ENCODE measurements around the gene TCL1A. TPM values are rescaled to one million over a fixed set of nuclear protein-coding genes. Genes with fewer than 3 reads are reported as not detected.

Gene TCL1A
- total RNA-seq, 1 donor from 2014 or later, result not detected

DNA sequence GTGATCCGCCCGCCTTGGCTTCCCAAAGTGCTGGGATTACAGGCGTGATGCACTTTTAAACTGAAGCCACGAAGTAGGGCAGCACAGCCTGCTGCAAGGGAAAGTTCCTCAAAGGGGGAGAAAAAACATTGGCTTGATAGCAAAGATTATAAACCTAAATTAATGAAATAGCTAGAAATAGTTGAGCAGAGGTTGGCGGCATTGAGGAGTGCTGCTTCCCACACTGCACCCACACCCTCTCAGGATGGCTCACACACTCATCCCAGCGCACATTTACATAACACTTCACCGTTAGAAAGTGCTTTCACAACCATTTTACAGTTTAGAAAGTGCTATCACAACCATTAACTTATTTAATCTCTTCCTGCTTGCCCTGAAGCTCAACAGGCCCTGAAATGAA lies 44.4 kb upstream of the TCL1A start:
- intact Hi-C loops (cut with DNase I), result no loop called here
- no peak for TF ChIP-seq CTCF (IDR thresholded peaks at IDR 0.05)
- ATAC-seq, result no peak

GRCh38 chr14:95756751-95757150 lies 42.8 kb upstream of the TCL1A start:
- H3K36me3 ChIP-seq, result no peaks in the 10 kb centered on the region
- no peak overlapping the region for H3K27ac ChIP-seq
- intact Hi-C loops (cut with DNase I), result no loop called here
- H3K9me3 ChIP-seq, result no peaks in the 10 kb centered on the region
- H3K27me3 ChIP-seq (ENCODE audit: low read depth), result peaks cover 5% of the 10 kb centered on the region
- no peak overlapping the region for H3K4me3 ChIP-seq
- no peaks in the 10 kb centered on the region for H3K4me1 ChIP-seq
- no peak for ATAC-seq
- no peak for TF ChIP-seq CTCF (IDR thresholded peaks at IDR 0.05)
- DNase-seq, result no peak

More for the DNA sequence above, 44.4 kb upstream of the TCL1A start:
- no peak overlapping the region for H3K4me3 ChIP-seq
- no peaks in the 10 kb centered on the region for H3K4me1 ChIP-seq
- H3K27me3 ChIP-seq (ENCODE audit: low read depth), result peaks cover 11% of the 10 kb centered on the region
- DNase-seq, result no peak
- H3K36me3 ChIP-seq, result no peaks in the 10 kb centered on the region
- H3K27ac ChIP-seq, result no peak overlapping the region
- H3K9me3 ChIP-seq, result no peaks in the 10 kb centered on the region

GRCh38 chr14:95756127-95756526 lies 42.2 kb upstream of the TCL1A start:
- Histone ChIP-seq H3K4me3 (no peak overlapping the region), H3K27ac (no peak overlapping the region), H3K36me3 (no peaks in the 10 kb centered on the region), H3K4me1 (no peaks in the 10 kb centered on the region), H3K27me3 (ENCODE audit: low read depth) (peaks cover 5% of the 10 kb centered on the region), H3K9me3 (no peaks in the 10 kb centered on the region)
- no peak for TF ChIP-seq CTCF (IDR thresholded peaks at IDR 0.05)
- DNase-seq, result no peak
- intact Hi-C loops (cut with DNase I), result no loop called here
- no peak for ATAC-seq

DNA sequence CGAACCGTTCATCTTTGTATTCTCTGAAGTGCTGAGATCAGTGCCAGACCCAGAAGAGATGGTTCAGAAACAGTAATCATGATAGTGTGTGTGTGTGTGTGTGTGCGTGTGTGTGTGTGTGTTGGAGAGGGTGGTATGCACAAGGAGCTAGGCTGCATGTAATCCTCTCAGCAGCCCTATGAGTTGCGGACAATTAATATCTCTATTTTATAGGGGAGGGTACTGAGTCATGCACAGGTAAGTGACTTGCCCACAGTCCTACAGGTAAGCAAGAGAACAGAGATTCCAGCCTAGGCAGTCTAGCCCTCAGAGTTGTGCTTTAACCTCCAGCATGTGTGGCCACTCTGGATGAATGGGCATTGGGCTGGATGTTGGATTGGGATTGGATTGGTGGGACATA lies 27.9 kb upstream of the TCL1A start:
- TF ChIP-seq CTCF (IDR thresholded peaks at IDR 0.05), result no peak
- intact Hi-C loops (cut with DNase I), result no loop called here
- DNase-seq, result no peak
- Histone ChIP-seq H3K27me3 (ENCODE audit: low read depth) (no peaks in the 10 kb centered on the region), H3K27ac (no peak overlapping the region), H3K4me3 (no peak overlapping the region), H3K9me3 (no peaks in the 10 kb centered on the region), H3K4me1 (no peaks in the 10 kb centered on the region), H3K36me3 (no peaks in the 10 kb centered on the region)
- ATAC-seq, result no peak

DNA sequence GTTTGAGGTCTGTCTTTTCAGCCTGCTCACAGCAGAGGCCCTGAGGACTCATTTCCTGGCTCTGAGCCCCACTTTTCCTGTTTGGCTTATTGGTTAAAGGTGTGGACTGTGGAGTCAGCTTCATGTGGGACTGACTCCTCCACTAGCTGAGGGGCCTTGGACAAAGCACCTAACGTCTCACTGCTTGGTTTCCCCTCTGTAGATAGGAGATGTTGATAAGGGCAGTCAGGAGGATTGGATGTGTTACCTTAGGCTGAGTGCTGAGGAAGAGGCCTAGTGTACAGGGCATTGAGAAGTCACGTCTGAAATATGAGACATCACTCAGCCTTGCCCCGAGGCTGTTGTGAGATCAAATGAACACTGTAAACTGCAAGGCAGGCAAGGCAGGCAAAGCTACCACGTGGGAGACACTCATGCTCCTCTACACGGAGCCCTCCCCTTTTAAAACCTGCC lies 27.1 kb upstream of the TCL1A start:
- Histone ChIP-seq H3K27ac (no peak overlapping the region), H3K4me3 (no peak overlapping the region), H3K9me3 (no peaks in the 10 kb centered on the region), H3K4me1 (no peaks in the 10 kb centered on the region), H3K36me3 (no peaks in the 10 kb centered on the region), H3K27me3 (ENCODE audit: low read depth) (no peaks in the 10 kb centered on the region)
- no peak for ATAC-seq
- DNase-seq, result no peak
- intact Hi-C loops (cut with DNase I), result no loop called here
- no peak for TF ChIP-seq CTCF (IDR thresholded peaks at IDR 0.05)

DNA sequence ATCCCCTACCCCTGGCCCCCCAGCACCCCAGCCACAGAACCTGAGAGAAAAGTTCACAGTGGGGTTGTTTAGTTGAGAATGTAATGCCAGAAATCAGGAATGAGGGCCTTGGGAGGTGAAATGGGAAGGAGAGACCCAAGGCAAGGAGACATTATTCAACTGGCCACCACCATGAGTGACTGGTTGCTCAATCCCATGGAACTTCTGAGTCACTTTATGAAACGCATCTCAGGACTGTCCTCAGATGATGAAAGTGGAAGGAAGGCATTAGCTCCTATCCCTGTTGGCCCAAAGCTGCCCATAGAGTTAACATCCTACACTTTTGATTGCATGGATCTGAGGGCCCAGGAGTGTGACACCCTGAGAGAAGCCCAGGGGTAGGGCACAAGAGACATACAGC lies 25.4 kb upstream of the TCL1A start:
- ATAC-seq (no peak), DNase-seq (no peak)
- Histone ChIP-seq H3K4me3 (no peak overlapping the region), H3K27me3 (ENCODE audit: low read depth) (no peaks in the 10 kb centered on the region), H3K27ac (no peak overlapping the region), H3K9me3 (no peaks in the 10 kb centered on the region), H3K36me3 (no peaks in the 10 kb centered on the region), H3K4me1 (no peaks in the 10 kb centered on the region)
- no peak for TF ChIP-seq CTCF (IDR thresholded peaks at IDR 0.05)
- intact Hi-C loops (cut with DNase I), result no loop called here
